ENCODE results near the gene OR2W3.
A peak's percentile ranks its signal among the peaks of the same experiment; 100 is the strongest.
"Not testable (repeated sequence)": the region's sequence is repeated elsewhere in the genome, so short reads cannot be mapped to it uniquely, and the experiment has no call there.

OR2W3 gene

DNA sequence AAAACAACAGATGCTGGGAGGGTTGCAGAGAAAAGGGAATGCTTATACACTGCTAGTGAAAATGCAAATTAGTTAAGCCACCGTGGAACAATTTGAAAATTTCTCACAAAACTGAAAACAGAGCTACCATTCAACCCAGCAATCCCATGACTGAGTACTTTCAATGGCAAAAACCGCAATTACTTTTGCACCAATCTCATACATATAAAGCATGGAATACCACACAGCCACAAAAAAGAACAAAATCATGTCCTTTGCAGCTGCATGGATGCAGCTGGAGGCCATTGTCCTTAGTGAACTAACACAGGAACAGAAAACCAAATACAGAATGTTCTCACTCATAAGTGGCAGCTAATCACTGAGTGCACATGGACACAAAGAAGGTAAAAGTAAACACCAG is 18.4 kb downstream of the OR2W3 start:
- H3K27ac ChIP-seq (ENCODE audit: low read depth, low read length), result no peak overlapping the region
- H3K9me3 ChIP-seq (ENCODE audit: control insufficient read depth in 5 of 5, low read length in 5 of 5), result no peaks in the 10 kb centered on the region
- H3K9ac ChIP-seq (ENCODE audit: low read length in 5 of 5), result no peak overlapping the region
- H3K4me3 ChIP-seq (ENCODE audit: low read depth in 1 of 5, low read length in 5 of 5), result no peak overlapping the region
- no peaks in the 10 kb centered on the region for H3K4me1 ChIP-seq (ENCODE audit: control insufficient read depth in 5 of 5, insufficient read depth in 5 of 5, low read length in 5 of 5)
- H3K27me3 ChIP-seq (ENCODE audit: control insufficient read depth in 5 of 5, insufficient read depth in 4 of 5, low read length in 5 of 5), result peaks cover 0 to 2% (median 0%) of the 10 kb centered on the region in 5 donors
- H3K36me3 ChIP-seq (ENCODE audit: control insufficient read depth in 5 of 5, insufficient read depth in 5 of 5, low read length in 5 of 5), result no peaks in the 10 kb centered on the region

DNA sequence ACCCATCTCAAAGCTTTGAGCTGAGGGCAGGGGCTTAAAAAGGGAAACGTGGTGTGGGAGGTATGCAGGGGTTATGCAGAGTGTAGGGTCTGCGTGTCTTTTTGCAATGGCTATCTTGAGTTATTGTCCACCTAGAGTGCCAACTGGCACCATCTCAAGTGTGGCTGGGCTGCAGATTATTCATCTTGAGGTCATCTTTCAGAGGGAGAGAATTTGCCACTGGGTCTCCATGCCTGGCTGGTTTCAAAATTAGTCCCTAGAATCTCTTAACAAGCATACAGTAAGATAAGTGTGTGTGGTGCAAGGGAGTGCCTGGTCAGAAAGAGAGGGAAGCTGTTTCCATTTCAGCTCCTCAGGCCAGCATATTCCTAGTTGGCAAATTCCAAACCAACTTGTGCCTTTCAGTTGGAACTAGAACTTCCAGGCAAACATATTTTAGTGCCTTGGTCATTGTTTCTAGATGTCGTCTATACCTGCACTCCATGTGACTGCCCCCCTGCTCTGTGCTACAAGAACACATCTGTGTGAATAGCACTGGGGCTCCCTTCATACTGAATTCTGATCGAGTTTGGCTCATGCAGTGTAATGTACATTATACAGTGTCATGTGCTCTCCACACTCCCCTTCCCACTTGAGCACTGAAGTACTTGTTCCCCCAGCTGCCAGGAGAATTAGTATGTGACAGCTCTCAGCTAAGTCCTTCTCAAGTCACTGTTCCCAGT is 19.7 kb downstream of the OR2W3 start:
- Histone ChIP-seq H3K9me3 (ENCODE audit: control insufficient read depth in 5 of 5, low read length in 5 of 5) (no peaks in the 10 kb centered on the region), H3K9ac (ENCODE audit: low read length in 5 of 5) (no peak overlapping the region), H3K4me1 (ENCODE audit: control insufficient read depth in 5 of 5, insufficient read depth in 5 of 5, low read length in 5 of 5) (no peaks in the 10 kb centered on the region), H3K27ac (ENCODE audit: low read depth, low read length) (no peak overlapping the region), H3K27me3 (ENCODE audit: control insufficient read depth in 5 of 5, insufficient read depth in 4 of 5, low read length in 5 of 5) (peaks cover 0 to 2% (median 0%) of the 10 kb centered on the region in 5 donors), H3K4me3 (ENCODE audit: low read depth in 1 of 5, low read length in 5 of 5) (no peak overlapping the region), H3K36me3 (ENCODE audit: control insufficient read depth in 5 of 5, insufficient read depth in 5 of 5, low read length in 5 of 5) (no peaks in the 10 kb centered on the region)

DNA sequence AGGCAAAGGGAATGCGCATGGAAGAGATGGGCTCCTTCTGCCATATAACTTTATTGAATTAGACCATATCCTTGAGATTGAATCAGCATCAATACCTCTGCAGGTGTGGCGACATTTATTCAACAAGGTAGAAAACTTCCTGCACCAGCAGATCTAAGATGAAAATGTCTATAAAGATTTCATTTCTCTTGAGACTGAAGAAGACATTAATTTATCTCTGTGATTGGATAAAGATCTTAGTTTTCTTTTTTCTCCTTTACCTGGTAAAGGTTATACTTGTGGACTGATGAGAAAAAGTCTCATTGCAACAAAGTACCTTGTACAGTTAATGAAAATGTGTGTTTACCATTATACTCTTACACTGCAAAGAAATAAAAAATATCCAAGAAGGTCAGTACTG is 24.6 kb downstream of the OR2W3 start, which contains the start of gene OR2T8:
Gene OR2T8 (plus strand): TSS at position 301 of the 400 bp plus-strand sequence. CDS start 766 bp downstream, outside the sequence.
- H3K4me1 ChIP-seq (ENCODE audit: control insufficient read depth in 5 of 5, insufficient read depth in 5 of 5, low read length in 5 of 5), result no peaks in the 10 kb centered on the region
- no peak within 1 kb of the TSS for H3K27ac ChIP-seq (ENCODE audit: low read depth, low read length)
- H3K36me3 ChIP-seq (ENCODE audit: control insufficient read depth in 5 of 5, insufficient read depth in 5 of 5, low read length in 5 of 5), result no peaks in the 10 kb centered on the region
- H3K27me3 ChIP-seq (ENCODE audit: control insufficient read depth in 5 of 5, insufficient read depth in 4 of 5, low read length in 5 of 5), result peaks cover 0 to 2% (median 0%) of the 10 kb centered on the region in 5 donors
- H3K4me3 ChIP-seq (ENCODE audit: low read depth in 1 of 5, low read length in 5 of 5), result no peak within 1 kb of the TSS
- peaks cover 0 to 3% (median 0%) of the 10 kb centered on the region in 5 donors for H3K9me3 ChIP-seq (ENCODE audit: control insufficient read depth in 5 of 5, low read length in 5 of 5)
- H3K9ac ChIP-seq (ENCODE audit: low read length in 5 of 5), result no peak within 1 kb of the TSS

DNA sequence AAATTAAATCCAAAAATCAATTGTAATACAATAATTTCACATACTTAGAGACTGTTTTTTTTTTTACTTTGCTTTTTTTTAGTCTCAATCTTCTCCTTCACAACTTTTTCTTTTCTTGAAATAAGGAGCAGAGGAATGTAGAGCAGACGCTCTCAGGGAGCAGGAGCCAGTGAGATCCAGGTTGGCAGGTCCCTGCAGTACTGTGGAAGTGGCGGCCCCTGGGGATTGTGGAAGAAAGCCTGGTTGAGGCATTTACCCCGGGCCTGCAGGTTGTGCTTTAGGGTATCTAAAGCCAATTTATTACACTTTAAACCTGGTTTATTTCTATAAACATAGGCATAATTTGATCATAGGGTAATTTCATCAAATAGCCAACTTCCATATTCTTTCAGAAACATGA is 28.6 kb downstream of the OR2W3 start:
- H3K36me3 ChIP-seq (ENCODE audit: control insufficient read depth in 5 of 5, insufficient read depth in 5 of 5, low read length in 5 of 5), result no peaks in the 10 kb centered on the region
- H3K9me3 ChIP-seq (ENCODE audit: control insufficient read depth in 5 of 5, low read length in 5 of 5), result peaks cover 0 to 4% (median 0%) of the 10 kb centered on the region in 5 donors
- H3K4me1 ChIP-seq (ENCODE audit: control insufficient read depth in 5 of 5, insufficient read depth in 5 of 5, low read length in 5 of 5), result no peaks in the 10 kb centered on the region
- H3K9ac ChIP-seq (ENCODE audit: low read length in 5 of 5), result no peak overlapping the region
- H3K27ac ChIP-seq (ENCODE audit: low read depth, low read length), result no peak overlapping the region
- H3K27me3 ChIP-seq (ENCODE audit: control insufficient read depth in 5 of 5, insufficient read depth in 4 of 5, low read length in 5 of 5), result no peaks in the 10 kb centered on the region
- no peak overlapping the region for H3K4me3 ChIP-seq (ENCODE audit: low read depth in 1 of 5, low read length in 5 of 5)

GRCh38 chr1:247924868-247925267 is 29.5 kb downstream of the OR2W3 start, which contains the start of gene OR2AJ1:
TSS of gene OR2AJ1 (plus strand) at chr1:247924889. CDS start at chr1:247933769, 8,880 bp downstream.
- no peak within 1 kb of the TSS for H3K4me3 ChIP-seq (ENCODE audit: low read depth in 1 of 5, low read length in 5 of 5)
- H3K36me3 ChIP-seq (ENCODE audit: control insufficient read depth in 5 of 5, insufficient read depth in 5 of 5, low read length in 5 of 5), result no peaks in the 10 kb centered on the region
- peaks cover 0 to 4% (median 0%) of the 10 kb centered on the region in 5 donors for H3K9me3 ChIP-seq (ENCODE audit: control insufficient read depth in 5 of 5, low read length in 5 of 5)
- no peaks in the 10 kb centered on the region for H3K4me1 ChIP-seq (ENCODE audit: control insufficient read depth in 5 of 5, insufficient read depth in 5 of 5, low read length in 5 of 5)
- no peak within 1 kb of the TSS for H3K27ac ChIP-seq (ENCODE audit: low read depth, low read length)
- no peaks in the 10 kb centered on the region for H3K27me3 ChIP-seq (ENCODE audit: control insufficient read depth in 5 of 5, insufficient read depth in 4 of 5, low read length in 5 of 5)
- no peak within 1 kb of the TSS for H3K9ac ChIP-seq (ENCODE audit: low read length in 5 of 5)

DNA sequence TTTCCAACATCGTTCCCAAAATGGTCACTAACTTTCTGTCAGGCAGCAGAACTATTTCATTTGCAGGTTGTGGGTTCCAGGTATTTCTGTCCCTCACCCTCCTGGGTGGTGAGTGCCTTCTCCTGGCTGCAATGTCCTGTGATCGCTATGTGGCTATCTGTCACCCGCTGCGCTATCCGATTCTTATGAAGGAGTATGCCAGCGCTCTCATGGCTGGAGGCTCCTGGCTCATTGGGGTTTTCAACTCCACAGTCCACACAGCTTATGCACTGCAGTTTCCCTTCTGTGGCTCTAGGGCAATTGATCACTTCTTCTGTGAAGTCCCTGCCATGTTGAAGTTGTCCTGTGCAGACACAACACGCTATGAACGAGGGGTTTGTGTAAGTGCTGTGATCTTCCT is 38.6 kb downstream of the OR2W3 start:
- H3K27ac ChIP-seq (ENCODE audit: low read depth, low read length), result no peak overlapping the region
- H3K36me3 ChIP-seq (ENCODE audit: control insufficient read depth in 5 of 5, insufficient read depth in 5 of 5, low read length in 5 of 5), result no peaks in the 10 kb centered on the region
- H3K9ac ChIP-seq (ENCODE audit: low read length in 5 of 5), result no peak overlapping the region
- no peaks in the 10 kb centered on the region for H3K27me3 ChIP-seq (ENCODE audit: control insufficient read depth in 5 of 5, insufficient read depth in 4 of 5, low read length in 5 of 5)
- H3K4me1 ChIP-seq (ENCODE audit: control insufficient read depth in 5 of 5, insufficient read depth in 5 of 5, low read length in 5 of 5), result peaks cover 0 to 5% (median 0%) of the 10 kb centered on the region in 5 donors
- H3K9me3 ChIP-seq (ENCODE audit: control insufficient read depth in 5 of 5, low read length in 5 of 5), result peaks cover 0 to 12% (median 4%) of the 10 kb centered on the region in 5 donors
- H3K4me3 ChIP-seq (ENCODE audit: low read depth in 1 of 5, low read length in 5 of 5), result no peak overlapping the region

DNA sequence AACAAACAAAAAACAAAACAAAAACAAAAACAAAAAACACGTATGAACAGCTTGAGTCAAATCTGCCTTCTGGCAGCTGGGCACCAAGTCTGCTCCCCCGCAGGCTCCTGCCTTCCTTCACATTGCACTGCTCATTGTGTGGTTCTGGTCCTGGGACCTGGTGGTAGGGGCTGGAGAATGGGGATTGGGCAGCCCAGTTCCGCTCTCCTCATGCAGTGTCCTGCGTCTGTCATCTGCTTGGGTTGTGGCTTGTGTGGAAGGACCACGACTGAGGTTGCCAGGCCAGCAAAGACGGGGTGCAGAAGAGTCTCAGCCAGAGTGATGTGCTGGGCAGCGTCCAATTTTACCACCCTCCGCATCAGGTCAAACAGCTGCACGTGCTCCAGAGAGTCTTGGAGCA is 40.4 kb downstream of the OR2W3 start:
- no peak overlapping the region for H3K27ac ChIP-seq (ENCODE audit: low read depth, low read length)
- H3K9ac ChIP-seq (ENCODE audit: low read length in 5 of 5), result no peak overlapping the region
- H3K9me3 ChIP-seq (ENCODE audit: control insufficient read depth in 5 of 5, low read length in 5 of 5), result peaks cover 0 to 12% (median 4%) of the 10 kb centered on the region in 5 donors

DNA sequence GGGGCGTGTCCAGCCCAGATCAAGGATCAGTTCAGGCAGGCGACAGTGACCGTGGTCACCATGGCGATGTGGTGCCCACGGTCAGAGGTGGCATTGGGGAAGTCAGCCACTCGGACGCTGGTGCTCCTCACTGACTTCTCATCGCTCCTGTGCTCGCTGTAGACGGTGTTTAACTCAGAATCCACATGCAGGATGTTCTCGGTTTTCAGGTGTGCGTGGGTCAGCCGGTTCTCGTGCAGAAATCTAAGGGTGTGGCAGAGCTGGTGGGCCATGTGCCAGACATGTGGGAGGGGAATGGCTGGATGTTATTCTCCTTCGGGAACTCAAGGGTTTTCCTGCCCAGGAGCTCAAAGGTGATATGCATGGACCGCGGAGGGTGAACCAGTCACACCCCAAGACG is 41.0 kb downstream of the OR2W3 start:
- H3K36me3 ChIP-seq (ENCODE audit: control insufficient read depth in 5 of 5, insufficient read depth in 5 of 5, low read length in 5 of 5), result no peaks in the 10 kb centered on the region
- no peak overlapping the region for H3K4me3 ChIP-seq (ENCODE audit: low read depth in 1 of 5, low read length in 5 of 5)
- H3K9me3 ChIP-seq (ENCODE audit: control insufficient read depth in 5 of 5, low read length in 5 of 5), result peaks cover 0 to 12% (median 4%) of the 10 kb centered on the region in 5 donors

More for the DNA sequence above, 40.4 kb downstream of the OR2W3 start:
- H3K27me3 ChIP-seq (ENCODE audit: control insufficient read depth in 5 of 5, insufficient read depth in 4 of 5, low read length in 5 of 5), result no peaks in the 10 kb centered on the region
- peaks cover 0 to 5% (median 0%) of the 10 kb centered on the region in 5 donors for H3K4me1 ChIP-seq (ENCODE audit: control insufficient read depth in 5 of 5, insufficient read depth in 5 of 5, low read length in 5 of 5)
- no peaks in the 10 kb centered on the region for H3K36me3 ChIP-seq (ENCODE audit: control insufficient read depth in 5 of 5, insufficient read depth in 5 of 5, low read length in 5 of 5)
- H3K4me3 ChIP-seq (ENCODE audit: low read depth in 1 of 5, low read length in 5 of 5), result no peak overlapping the region

DNA sequence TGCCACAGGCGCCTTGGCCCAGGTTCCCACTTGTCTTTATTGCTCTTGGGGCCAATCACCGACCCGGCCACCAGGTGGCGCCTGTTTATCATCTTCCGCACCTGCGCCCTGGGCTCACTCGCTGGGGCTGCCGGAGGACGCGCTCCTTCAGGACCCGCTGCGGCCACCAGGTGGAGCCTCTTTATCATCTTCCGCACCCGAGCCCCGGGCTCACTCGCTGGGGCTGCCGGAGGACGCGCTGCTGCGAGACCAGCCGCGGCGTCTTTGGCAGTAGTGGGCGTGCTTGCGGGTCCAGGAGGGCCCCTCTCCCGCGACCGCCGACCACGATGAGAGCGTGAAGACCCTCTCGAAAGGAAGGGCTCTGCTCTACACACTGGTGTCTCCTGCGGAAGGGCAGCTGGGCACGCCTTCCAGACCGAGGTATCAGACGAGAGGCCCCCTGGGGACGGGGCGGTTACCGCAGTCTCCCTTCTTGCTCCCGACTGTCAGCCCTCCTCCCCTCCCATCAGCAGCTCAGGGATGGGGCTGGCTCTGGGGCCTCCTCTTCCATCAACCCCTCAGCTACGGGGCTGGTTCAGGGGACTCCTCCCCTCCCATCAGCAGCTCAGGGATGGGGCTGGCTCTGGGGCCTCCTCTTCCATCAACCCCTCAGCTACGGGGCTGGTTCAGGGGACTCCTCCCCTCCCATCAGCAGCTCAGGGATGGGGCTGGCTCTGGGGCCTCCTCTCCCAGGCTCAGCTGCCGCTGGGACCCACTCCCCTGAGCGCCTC is 41.8 kb downstream of the OR2W3 start:
- H3K27ac ChIP-seq (ENCODE audit: low read depth, low read length); H3K4me1 ChIP-seq (ENCODE audit: control insufficient read depth in 5 of 5, insufficient read depth in 5 of 5, low read length in 5 of 5); H3K27me3 ChIP-seq (ENCODE audit: control insufficient read depth in 5 of 5, insufficient read depth in 4 of 5, low read length in 5 of 5); H3K36me3 ChIP-seq (ENCODE audit: control insufficient read depth in 5 of 5, insufficient read depth in 5 of 5, low read length in 5 of 5): not testable (repeated sequence)
- Histone ChIP-seq H3K9ac (ENCODE audit: low read length in 5 of 5) (peak overlapping the region in 3 of 5 donors; percentile 41 to 71 (median 53)), H3K9me3 (ENCODE audit: control insufficient read depth in 5 of 5, low read length in 5 of 5) (peaks cover 0 to 12% (median 4%) of the 10 kb centered on the region in 5 donors), H3K4me3 (ENCODE audit: low read depth in 1 of 5, low read length in 5 of 5) (peak overlapping the region; percentile 15 to 69 (median 55))

More for the DNA sequence above, 41.0 kb downstream of the OR2W3 start:
- Histone ChIP-seq H3K9ac (ENCODE audit: low read length in 5 of 5) (no peak overlapping the region), H3K27me3 (ENCODE audit: control insufficient read depth in 5 of 5, insufficient read depth in 4 of 5, low read length in 5 of 5) (no peaks in the 10 kb centered on the region), H3K27ac (ENCODE audit: low read depth, low read length) (no peak overlapping the region), H3K4me1 (ENCODE audit: control insufficient read depth in 5 of 5, insufficient read depth in 5 of 5, low read length in 5 of 5) (peaks cover 0 to 5% (median 0%) of the 10 kb centered on the region in 5 donors)

DNA sequence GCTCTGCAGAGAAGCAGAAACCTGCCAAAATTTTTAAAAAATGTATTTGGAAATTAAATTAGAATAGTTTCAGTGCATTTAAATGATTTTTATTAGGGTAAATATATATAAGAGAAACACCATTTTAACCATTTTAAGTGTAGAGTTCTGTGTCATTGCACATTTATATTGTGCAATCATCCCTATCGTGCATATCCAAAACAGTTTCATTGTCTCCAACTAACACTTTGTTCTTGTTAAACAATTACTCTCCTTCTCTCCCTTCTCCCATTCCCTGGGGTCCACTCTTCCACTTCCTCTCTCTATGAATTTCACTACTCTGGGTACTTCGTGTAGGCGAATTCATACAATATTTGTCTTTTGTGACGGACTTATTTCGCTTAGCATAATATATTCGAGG is 47.2 kb downstream of the OR2W3 start:
- no peaks in the 10 kb centered on the region for H3K36me3 ChIP-seq (ENCODE audit: control insufficient read depth in 5 of 5, insufficient read depth in 5 of 5, low read length in 5 of 5)
- no peak overlapping the region for H3K4me3 ChIP-seq (ENCODE audit: low read depth in 1 of 5, low read length in 5 of 5)
- H3K9ac ChIP-seq (ENCODE audit: low read length in 5 of 5), result no peak overlapping the region
- H3K9me3 ChIP-seq (ENCODE audit: control insufficient read depth in 5 of 5, low read length in 5 of 5), result peaks cover 0 to 11% (median 3%) of the 10 kb centered on the region in 5 donors
- H3K27ac ChIP-seq (ENCODE audit: low read depth, low read length), result no peak overlapping the region
- no peaks in the 10 kb centered on the region for H3K4me1 ChIP-seq (ENCODE audit: control insufficient read depth in 5 of 5, insufficient read depth in 5 of 5, low read length in 5 of 5)
- H3K27me3 ChIP-seq (ENCODE audit: control insufficient read depth in 5 of 5, insufficient read depth in 4 of 5, low read length in 5 of 5), result no peaks in the 10 kb centered on the region
